ENCODE results near the gene IL17RE.

The IL17RE gene

GRCh38 chr3:9949626-9950025 lies 47.0 kb downstream of the IL17RE start:
- TF ChIP-seq FOXP2 (optimal IDR thresholded peaks at IDR 0.05; ENCODE audit: borderline replicate concordance, extremely low read depth, extremely low read length, insufficient read depth) (no peak), SIN3A (IDR thresholded peaks at IDR 0.05; ENCODE audit: borderline replicate concordance, insufficient read depth, low read length) (no peak), REST (IDR thresholded peaks at IDR 0.05; ENCODE audit: insufficient read depth in 1 of 2, low read depth in 2 of 2, low read length in 2 of 2) (no peak), POLR2AphosphoS5 (IDR thresholded peaks at IDR 0.05; ENCODE audit: low read depth, low read length) (no peak), TAF1 (IDR thresholded peaks at IDR 0.05; ENCODE audit: borderline replicate concordance, insufficient read depth, low read length) (no peak)

- no peak for TF ChIP-seq REST (IDR thresholded peaks at IDR 0.05; ENCODE audit: insufficient read depth in 1 of 2, low read depth in 2 of 2, low read length in 2 of 2)
- TF ChIP-seq POLR2AphosphoS5 (IDR thresholded peaks at IDR 0.05; ENCODE audit: low read depth, low read length) = no peak
- no peak for TF ChIP-seq SIN3A (IDR thresholded peaks at IDR 0.05; ENCODE audit: borderline replicate concordance, insufficient read depth, low read length)
Observed at GRCh38 chr3:9951126-9951525, 48.5 kb downstream of the IL17RE start.

- TF ChIP-seq POLR2AphosphoS5 (IDR thresholded peaks at IDR 0.05; ENCODE audit: low read depth, low read length) (no peak), TAF1 (IDR thresholded peaks at IDR 0.05; ENCODE audit: borderline replicate concordance, insufficient read depth, low read length) (no peak), REST (IDR thresholded peaks at IDR 0.05; ENCODE audit: insufficient read depth in 1 of 2, low read depth in 2 of 2, low read length in 2 of 2) (no peak), SIN3A (IDR thresholded peaks at IDR 0.05; ENCODE audit: borderline replicate concordance, insufficient read depth, low read length) (no peak), FOXP2 (optimal IDR thresholded peaks at IDR 0.05; ENCODE audit: borderline replicate concordance, extremely low read depth, extremely low read length, insufficient read depth) (no peak)
Observed at GRCh38 chr3:9951598-9951961, 48.9 kb downstream of the IL17RE start.

- TF ChIP-seq TAF1 (IDR thresholded peaks at IDR 0.05; ENCODE audit: borderline replicate concordance, insufficient read depth, low read length) = no peak
- no peak for TF ChIP-seq REST (IDR thresholded peaks at IDR 0.05; ENCODE audit: insufficient read depth in 1 of 2, low read depth in 2 of 2, low read length in 2 of 2)
- TF ChIP-seq SIN3A (IDR thresholded peaks at IDR 0.05; ENCODE audit: borderline replicate concordance, insufficient read depth, low read length) = no peak
- no peak for TF ChIP-seq FOXP2 (optimal IDR thresholded peaks at IDR 0.05; ENCODE audit: borderline replicate concordance, extremely low read depth, extremely low read length, insufficient read depth)
- no peak for TF ChIP-seq POLR2AphosphoS5 (IDR thresholded peaks at IDR 0.05; ENCODE audit: low read depth, low read length)
Observed at GRCh38 chr3:9951962-9952805, 49.5 kb downstream of the IL17RE start, which contains the start of gene PRRT3. Gene PRRT3, minus strand, starts transcription at chr3:9952408. Its CDS starts 2,293 bp downstream, at chr3:9950115.

Measured in PFSK-1 (cell line).